ENCODE data around the gene HRG.

The HRG gene

DNA sequence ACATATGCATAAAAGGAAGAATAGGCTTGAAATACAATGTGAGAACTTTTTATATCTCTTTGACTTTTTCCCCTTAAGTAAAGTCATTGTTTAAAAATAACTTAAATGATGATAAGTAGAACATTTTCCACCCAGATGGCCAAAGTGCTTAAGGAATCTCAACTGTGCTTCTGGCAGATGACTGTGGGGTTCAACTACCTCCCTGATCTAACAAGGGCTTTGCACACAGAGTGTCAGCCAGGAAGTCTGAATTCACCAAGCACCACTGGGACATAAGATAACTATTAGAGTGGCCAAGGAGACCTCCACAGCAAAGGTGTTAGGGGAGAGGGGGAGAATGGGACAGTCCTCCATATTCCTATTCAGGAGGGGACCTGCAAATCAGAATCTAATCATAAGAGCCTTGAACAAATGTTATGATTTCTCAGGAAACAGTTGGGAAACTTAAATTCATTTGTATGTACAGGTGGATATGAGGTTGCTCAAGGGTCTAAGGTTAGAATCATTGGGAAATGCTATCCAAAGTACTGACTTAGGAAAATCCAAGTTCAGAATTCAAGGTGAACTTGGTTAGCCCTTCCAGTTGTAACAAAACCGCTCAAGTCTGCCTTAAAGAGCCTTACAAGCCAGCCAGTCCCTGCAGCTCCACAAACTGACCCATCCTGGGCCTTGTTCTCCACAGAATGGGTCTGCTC, 25.9 kb upstream of the HRG start, which contains the start of gene FETUB:
Gene FETUB, plus strand, starts transcription at position 622 of the 695 bp plus-strand sequence. Its CDS starts 62 bp downstream, at position 684.
- no peak for DNase-seq

DNA sequence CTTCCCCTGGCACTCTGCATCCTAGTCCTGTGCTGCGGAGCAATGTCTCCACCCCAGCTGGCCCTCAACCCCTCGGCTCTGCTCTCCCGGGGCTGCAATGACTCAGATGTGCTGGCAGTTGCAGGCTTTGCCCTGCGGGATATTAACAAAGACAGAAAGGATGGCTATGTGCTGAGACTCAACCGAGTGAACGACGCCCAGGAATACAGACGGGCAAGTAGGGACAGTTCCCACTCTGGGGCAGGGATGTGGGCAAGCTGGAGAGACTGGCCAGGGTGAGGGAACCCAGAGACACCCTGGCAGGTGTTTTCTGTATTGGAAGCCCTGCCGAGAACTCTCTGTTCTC, 25.4 kb upstream of the HRG start:
- DNase-seq = no peak

DNA sequence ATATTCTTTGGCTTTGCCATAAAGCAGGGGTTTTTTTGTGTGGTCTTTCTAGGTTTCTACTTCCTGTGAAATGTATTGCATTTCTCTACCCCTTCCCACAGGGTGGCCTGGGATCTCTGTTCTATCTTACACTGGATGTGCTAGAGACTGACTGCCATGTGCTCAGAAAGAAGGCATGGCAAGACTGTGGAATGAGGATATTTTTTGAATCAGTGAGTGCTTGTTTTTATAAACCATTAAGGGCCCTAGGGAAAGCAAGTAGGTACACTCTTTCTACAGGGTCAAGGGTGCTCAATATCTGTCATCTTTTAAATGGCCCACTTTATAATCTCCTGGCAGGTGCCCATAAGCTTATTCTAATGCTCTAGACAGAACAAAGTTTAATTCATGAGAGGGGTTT, 24.9 kb upstream of the HRG start:
- DNase-seq = peak in 1 of 3 experiments; percentile 46

DNA sequence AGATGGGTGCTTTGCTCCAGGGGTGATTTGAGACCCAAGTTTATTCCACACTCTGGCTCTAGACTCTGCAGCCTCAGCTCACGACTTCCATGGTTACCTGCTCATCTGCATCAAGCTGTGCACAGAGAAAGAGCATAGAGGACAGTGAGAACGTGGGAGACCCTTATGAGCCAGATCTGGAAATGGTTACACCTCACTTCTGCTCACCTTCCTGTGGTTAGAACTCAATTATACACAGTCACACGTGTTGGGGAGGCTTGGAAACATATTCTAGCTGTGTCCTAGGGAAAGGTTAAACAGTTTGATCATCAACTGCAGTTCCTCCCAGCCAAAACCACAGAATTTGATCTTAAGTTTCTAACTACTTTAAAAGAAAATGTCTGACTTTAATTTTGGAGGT, 23.8 kb upstream of the HRG start:
- DNase-seq = no peak

DNA sequence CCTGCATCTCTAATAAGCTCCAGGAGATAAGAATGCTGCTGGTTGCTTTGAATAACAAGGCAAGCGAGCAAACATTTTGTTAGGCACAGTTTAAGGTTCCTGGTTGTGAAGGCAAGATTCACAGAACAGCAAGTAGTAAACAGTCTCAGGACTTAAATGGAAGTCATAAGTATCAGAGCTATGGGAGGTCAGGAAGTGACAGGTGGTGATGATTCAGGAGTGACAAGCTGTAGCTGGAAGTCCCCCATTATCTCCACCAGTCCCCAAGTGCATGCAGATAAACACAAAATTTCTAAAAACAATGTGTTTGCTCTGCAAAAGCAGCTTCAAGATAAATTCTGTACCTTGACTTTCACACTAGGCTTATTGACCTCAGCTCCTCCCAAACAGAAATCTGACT, 22.3 kb upstream of the HRG start:
- no peak for DNase-seq

DNA sequence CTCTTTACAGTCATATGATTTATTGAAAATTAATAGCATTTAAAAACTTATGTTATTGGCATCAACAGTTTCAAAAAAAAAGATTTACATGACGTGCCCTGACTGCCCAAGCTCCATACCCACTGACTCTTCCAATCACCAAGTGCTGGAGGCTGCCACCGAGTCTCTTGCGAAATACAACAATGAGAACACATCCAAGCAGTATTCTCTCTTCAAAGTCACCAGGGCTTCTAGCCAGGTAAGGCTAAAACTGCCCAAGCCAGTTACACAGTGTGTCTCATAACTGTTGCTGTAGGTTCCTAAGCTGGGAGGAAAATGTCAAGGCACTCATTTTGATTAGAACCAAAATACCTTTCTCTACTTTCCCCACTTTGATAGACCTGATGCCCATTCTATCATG, 21.1 kb upstream of the HRG start:
- no peak for DNase-seq

DNA sequence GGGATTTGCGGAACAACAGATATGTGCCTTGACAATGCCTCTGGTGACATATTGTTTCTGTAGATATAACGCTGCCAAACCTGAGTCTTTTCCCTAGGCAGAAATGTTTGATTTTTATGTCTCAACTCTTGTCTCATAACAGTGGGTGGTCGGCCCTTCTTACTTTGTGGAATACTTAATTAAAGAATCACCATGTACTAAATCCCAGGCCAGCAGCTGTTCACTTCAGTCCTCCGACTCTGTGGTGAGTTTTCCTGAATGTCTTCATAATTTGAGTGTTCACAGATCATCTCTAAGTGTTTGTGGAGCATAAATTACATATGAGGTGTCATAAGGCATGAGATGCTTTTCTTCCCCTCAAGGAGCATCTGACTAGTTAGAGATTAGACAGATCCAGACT, 19.7 kb upstream of the HRG start:
- DNase-seq = no peak

DNA sequence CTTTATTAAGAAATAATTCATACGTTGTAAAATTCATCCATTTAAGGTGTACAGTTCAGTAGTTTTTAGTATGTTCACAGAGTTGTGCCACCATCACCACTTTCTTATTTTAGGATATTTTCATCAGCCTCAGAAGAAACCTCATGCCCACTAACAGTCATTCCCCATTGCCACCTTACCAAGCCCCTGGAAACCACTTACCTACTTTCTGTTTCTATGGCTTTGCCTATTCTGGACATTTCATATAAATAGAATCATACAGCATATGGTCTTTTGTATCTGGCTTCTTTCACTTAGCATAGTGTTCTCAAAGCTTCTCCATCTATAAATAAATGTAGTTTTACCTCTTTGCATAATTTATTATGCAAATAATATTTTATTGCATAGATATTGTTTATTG, 19.0 kb upstream of the HRG start:
- no peak for DNase-seq

DNA sequence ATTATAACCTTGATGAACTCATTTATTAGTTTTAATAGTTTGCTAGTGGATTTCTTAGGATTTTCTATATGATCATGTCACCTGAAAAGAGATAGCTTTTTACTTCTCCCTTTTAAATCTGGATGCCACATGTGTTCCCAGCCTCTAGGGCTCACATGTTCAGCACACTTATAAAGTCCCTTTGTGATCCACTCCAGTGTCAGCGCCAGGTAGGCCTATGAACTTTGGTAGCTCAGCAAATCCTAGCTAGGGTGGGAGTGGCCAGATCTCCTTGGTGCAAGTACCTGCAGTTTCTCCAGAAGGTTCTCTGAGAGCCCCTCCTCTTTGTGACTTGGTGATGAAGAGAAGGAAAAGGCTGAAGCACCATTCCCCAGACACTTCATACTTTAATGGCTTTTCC, 17.0 kb upstream of the HRG start:
- no peak for DNase-seq

DNA sequence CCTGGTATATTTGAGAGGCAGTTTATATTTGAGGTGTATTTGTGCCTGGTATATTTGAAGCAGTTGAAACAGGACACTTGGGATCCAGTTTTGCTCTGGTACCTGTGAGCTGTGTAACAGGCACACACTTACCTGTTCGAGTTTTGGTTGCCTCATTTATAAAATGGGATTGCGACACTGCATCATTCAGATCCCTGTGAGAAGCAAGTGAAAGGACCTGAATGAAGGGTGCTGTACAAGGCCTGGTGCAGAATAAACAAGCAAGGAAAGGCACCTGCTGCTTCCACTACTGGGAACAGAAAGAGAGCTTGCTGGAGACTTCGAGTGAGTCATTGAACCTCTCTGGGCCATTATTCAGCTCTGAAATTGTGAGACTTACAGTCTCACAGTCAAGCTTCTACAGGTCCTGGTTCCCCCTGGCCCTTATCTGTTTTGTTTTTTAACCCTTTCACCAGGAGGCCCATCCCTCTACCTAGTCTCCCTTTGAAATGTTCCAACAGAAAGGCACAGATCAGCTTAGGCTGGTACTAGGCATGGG, 14.1 kb upstream of the HRG start:
- DNase-seq = no peak

DNA sequence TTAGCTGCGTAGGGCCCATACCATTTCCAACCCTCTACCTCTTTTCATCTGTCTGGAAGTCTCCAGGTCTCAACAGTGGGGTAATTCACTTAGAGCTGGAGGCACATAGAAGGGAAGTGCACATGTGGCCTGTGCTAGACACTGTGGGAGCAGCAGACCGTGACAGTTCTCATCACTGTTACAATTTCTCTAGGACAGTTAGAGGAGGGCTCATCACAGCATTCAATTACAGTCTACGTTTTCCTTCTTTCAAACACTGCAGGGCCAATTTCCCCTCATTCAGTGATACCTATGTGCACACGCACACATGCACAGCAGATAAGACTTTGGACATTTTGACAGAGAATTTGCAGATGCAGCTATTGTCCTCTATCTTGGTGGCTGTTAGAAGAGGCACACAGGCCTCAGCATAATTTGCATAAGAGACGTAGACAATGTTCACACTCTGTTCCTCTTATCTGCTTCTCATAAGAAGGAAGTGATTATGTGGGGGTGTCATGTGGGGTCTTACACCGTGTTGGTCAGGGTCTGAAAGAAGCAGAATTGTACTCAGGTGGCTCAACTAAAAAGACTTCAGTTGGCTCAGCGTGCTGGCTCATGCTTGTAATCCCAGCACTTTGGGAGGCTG, 12.6 kb upstream of the HRG start:
- DNase-seq = peak in 1 of 3 experiments; percentile 72

DNA sequence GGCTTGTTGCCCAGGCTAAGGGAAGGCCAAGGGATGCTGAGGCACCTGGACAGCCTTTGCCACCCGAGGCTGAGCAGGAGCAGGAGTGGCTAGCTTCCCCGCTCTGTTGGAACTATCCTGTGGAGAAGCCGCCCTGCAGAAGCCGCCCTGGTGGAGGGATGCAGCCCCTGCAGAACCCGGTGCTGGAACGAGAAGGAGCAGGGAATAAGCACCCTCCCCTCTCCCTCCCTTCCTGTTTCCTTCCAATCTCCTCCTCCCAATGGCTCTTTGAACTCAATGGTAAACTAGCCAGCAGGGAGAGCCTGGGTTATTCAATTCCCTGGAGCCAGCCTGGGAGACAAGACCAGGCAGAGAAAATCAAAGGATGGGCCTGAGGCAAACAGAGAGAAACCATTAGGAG, 11.8 kb upstream of the HRG start:
- no peak for DNase-seq

DNA sequence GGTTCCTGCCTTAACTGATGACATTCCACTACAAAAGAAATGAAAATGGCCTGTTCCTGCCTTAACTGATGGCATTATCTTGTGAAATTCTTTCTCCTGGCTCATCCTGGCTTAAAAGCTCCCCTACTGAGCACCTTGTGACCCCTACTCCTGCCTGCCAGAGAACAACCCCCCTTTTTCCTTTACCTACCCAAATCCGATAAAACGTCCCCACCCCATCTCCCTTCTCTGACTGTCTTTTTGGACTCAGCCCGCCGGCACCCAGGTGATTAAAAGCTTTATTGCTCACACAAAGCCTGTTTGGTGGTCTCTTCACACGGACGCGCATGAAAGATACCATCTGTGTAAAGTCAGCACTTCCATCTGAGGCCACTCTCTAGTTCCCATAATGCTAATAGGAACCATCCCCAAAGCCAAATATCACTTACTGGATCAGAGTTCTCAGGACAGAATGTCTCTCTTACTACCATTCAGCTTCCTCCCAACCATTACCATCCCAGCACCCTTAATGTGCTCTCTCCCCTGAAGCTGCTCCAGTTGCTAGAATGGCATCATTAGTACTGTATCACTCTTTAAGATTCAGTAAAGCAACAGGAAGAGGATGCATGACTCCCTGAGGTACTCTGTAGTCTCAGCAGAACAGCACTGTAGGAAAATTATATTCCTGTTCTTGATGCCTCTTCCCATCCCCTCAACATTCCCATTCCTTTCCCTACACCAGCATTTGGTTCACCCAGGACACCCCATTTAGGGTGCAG, 2.3 kb upstream of the HRG start:
- DNase-seq = no peak

DNA sequence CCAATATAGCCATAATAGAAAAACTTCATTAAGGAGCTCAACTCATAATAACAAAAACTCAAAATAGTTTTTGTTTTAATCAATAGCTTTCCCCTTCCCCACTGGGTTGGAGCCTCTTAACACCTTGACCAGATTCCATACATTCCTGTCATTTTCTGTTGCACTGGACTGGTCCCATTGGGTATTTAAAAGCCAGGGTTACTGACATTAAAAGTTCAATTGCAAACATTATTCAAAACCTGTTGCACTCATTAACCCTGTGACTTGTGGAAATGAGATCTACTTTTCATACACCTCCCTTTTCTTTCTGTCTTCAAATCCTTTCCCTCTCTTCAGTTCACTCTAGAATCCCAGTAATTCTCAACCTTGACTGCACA, 1.7 kb upstream of the HRG start:
- DNase-seq = no peak

DNA sequence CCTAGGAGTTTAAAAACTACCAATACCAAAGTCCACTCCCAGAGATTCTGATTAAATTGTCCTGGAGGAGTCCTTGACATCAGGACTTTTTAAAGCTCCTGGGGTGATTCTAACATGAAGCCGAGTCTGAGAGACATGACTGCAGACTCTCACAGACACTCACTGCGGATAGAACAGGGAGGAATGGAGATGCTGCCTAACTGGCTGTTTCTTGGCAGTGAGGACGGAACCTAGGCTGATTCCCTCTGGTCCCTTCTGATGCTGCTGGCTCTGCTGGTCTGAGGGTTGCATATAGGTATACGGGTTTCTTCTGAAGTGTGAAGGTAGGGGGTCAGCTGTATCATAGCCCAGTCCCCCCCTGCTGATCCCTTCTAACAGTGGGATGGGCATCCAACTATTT, 1.3 kb upstream of the HRG start:
- no peak for DNase-seq

DNA sequence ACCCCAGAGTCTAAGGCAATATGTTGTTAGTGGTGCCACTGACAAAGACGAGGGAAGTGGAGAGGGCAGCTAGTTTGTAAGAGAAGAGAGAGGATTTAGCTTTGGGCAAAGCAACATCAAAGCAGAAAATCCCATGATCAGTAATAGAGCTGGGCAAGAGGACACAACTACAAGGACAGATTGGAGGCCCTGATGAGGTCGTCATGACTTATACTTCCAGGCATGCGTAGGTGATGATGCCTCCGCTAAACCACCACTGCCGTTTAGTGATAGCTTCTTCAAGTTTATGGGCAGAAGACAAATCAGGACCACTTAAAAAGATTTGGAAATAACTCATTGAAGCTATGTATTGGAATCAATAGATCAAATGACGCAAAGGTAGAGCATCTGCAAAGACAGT, 2.6 kb downstream of the HRG start:
- DNase-seq = no peak

DNA sequence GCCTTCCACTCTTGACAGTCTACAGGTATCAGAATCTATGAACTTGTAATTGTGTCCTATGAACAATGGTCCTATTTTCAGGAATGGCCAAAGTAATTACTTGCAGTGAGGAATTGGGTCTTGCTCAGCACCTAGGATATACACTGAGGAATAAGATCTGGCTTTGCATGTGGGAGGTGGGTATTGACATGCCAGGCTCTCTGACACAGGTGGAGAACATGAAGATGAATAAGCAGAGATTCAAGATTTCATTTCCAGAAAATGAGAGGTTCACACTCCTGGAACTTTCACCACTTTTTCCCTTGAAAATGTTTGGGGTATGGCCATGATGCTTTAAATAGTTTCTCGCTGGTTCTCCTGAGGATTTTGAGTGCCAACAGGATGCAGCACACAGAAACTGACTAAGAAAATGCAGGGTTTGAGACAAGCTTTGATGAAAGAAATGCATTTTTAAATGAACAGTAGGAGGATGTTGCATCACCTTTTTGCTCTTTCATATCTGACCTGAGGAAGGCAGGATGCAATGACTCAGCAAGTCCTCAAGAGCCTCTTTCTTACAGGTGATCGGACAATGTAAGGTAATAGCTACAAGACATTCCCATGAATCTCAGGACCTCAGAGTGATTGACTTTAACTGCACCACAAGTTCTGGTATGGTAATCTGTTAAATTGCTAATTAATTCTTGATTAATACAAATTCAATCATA, 3.7 kb downstream of the HRG start:
- no peak for DNase-seq

DNA sequence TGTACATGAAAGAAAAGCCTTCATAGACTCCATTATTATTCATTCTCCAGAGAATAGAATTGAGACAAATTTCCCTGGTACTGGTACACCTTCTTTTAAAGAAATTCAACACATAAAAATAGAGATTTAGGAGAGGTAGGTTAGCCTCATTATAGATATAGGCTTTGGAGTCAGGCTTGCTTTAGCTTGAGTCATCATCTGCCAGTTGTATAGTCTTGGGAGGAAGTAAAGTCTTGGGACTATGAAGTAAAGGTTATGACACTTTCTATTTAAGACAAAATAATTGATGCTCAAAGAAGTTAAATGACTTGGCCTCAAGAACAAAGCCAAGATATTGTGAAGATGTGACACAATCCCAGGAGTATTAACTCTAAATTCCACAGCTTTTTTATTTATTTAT, 4.3 kb downstream of the HRG start:
- no peak for DNase-seq

DNA sequence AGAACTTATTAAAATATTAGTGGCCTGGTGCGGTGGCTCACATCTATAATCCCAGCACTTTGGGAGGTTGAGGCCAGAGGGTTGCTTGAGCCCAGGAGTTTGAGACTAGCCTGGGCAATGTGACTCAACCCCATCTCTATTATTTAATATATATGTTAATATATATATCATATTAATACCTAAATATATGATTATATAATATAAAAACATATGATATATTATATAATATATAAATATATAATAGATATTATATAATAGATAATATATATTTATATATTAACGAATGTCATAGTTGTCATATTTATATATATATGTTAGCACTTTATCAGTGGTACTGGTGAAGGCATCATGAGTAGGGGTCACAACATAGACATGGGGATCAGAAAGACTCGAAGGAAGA, 5.2 kb downstream of the HRG start:
- DNase-seq = no peak

DNA sequence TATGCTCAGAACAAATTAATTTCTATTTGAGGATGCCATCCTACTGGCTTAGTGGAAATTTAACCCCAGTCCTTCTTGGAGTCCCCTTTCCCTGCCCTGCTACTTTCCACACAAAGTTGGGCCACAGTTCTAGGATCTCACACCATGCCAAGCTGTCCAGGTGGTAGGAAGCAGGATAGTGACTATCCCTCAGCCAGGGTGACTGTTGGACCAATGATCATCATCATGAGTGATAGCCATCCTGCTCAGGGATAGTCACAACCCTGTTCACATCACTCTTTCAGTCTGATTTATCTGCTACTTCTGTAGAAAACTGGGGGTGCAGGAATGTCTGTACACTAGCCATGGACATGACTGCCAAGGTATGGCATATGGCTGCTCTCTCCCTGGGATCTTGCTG, 12.8 kb downstream of the HRG start:
- no peak for DNase-seq

DNA sequence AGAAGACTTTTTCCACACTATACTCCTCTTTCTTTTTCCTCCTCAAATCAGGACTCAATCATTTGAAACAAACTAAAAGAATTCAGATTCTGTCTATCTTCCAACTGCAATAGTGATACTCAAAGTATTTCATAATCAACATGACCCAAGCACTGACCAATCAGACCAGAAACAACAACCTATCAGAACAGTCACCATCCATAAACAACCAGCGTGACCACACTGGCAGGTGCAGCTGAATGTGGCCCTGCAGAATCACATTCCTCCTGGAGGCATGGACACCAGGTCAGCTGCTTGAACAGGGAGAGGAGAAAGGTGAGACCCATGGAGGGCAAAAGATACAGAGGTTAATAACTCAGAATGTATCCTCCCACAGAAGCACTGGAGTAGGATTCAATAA, 13.3 kb downstream of the HRG start:
- DNase-seq = no peak

DNA sequence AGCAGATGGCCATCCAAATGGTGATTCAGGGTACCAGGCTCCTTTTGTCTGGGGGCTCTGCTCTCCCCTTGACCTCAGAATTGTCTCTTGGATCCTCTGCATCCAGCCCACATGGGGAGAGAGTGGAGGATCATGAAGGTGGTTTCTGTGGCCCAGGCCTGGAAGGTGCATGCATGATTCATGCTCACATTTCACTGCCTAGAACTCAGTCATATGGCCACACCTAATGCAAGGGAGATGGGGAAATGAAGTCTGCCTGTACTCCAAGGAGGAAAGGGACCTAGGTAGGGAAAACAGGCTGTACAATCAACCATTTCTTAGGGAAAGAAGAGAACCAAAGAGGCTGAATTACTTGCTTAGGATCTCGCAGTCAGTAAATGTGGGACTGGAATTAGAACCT, 15.1 kb downstream of the HRG start:
- DNase-seq = no peak

DNA sequence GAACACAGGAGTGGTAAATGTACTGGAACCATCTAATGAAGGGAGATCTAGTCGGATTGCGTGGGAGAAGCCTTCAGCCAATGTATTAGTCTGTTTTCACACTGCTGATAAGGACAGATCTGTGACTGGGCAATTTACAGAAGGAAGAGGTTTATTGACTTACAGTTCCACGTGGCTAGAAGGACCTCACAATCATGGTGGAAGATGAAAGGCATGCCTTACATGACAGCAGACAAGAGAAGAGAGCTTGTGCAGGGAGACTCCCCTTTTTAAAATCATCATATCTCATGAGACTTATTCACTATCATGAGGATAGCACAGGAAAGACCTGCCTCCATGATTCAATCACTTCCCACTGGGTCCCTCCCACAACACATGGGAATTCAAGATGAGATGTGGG, 17.0 kb downstream of the HRG start:
- no peak for DNase-seq

DNA sequence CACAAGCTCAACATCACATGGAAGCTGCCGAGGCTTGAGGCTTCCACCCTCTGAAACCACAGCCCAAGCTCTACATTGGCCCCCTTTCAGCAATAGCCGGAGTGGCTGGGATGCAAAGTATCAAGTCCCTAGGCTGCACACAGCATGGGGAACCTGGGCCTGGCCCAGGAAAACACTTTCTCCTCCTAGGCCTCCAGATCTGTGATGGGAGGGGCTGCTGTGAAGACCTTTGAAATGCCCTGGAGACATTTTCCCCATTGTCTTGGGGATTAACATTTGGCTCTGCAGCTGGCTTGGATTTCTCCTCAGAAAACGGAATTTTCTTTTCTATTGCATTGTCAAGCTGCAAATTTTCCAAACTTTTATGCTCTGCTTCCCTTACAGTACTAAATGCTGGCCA, 18.2 kb downstream of the HRG start:
- DNase-seq = no peak

Data from NCI-H1417 (cell line).